ENCODE results near the gene RANBP9.

- TF ChIP-seq EZH2 (IDR thresholded peaks at IDR 0.05) (no peak), CTCF (IDR thresholded peaks at IDR 0.05) (no peak), EZH2phosphoT487 (IDR thresholded peaks at IDR 0.05) (no peak)
These were observed 94.6 kb downstream of the RANBP9 start for GRCh38 chr6:13617066-13617465.

Measured in neural progenitor cell (in vitro differentiated cells).